Activated T-helper 1 cell treated with Interleukin-2 at 50 U/mL for 16 hours (primary cell): ENCODE measurements around the gene SEMA3D.

Experiments
- DNase-seq: peaks from one replicate; pipeline ENCODE4 v3.0.0-alpha.2; 2020; ENCODE audit warnings: low read depth

SEMA3D gene

GRCh38 chr7:85125651-85126131, 61.2 kb downstream of the SEMA3D start:
- DNase-seq, result no peak

GRCh38 chr7:85125176-85125575, 61.7 kb downstream of the SEMA3D start:
- DNase-seq, result no peak

- DNase-seq, result no peak
These were observed 66.9 kb downstream of the SEMA3D start for GRCh38 chr7:85119934-85120333.

DNA sequence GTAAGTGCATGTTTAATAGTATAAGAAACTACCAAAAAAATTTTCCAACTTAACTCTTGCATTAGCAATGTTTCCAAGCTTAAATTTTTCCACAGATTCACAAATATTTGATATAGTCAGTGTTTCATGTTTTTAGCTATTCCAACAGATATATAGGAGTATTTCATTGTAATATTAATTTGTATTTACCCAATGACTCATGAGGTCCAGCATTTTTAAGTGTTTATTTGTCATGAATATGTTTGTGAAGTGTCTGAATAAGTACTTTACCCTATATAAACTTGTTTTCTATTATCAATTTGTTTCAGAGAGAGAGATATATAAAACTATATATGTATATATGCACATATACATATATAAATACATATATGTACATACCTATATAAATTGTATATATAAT, 71.0 kb downstream of the SEMA3D start:
- no peak for DNase-seq

DNA sequence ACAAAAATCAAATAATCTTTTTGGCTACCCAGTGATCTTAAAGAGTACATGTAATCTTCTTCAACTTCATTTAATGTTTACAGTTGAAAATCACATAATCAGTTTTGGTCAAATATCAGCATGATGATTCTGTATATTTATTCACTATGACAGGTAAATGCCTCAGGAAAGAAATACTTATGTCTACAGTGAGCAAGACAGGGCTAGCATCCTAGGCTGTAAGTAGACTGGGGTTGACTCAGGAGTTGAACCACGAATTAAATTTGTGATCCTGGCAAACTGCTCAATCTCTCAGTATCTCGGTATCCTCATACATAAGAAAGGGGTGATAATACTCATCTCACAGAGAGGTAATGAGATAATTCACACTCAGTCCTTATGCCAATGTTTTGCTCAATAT, 71.8 kb downstream of the SEMA3D start:
- DNase-seq, result no peak

DNA sequence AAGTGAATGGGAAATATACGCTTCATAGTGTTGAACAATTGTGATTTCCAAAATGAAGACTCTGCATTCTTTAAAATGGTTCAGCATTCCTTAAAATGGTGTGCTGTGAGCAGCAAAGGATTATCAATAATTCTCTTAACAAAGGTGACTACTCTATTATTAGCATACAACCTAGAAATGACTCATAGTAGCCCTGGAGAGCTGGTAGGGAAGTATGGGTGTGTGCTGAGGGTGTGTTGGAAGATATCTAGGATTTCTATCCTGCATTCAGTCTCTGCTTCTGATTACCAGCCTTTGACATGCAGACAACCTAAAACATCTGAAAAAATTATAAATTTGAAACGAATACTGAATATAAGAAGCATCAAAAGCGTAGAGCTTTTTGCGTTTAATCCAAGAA, 72.5 kb downstream of the SEMA3D start:
- DNase-seq, result no peak

GRCh38 chr7:85111761-85112160, 75.1 kb downstream of the SEMA3D start:
- DNase-seq, result no peak

GRCh38 chr7:85106719-85107118, 80.1 kb downstream of the SEMA3D start:
- DNase-seq, result no peak

DNA sequence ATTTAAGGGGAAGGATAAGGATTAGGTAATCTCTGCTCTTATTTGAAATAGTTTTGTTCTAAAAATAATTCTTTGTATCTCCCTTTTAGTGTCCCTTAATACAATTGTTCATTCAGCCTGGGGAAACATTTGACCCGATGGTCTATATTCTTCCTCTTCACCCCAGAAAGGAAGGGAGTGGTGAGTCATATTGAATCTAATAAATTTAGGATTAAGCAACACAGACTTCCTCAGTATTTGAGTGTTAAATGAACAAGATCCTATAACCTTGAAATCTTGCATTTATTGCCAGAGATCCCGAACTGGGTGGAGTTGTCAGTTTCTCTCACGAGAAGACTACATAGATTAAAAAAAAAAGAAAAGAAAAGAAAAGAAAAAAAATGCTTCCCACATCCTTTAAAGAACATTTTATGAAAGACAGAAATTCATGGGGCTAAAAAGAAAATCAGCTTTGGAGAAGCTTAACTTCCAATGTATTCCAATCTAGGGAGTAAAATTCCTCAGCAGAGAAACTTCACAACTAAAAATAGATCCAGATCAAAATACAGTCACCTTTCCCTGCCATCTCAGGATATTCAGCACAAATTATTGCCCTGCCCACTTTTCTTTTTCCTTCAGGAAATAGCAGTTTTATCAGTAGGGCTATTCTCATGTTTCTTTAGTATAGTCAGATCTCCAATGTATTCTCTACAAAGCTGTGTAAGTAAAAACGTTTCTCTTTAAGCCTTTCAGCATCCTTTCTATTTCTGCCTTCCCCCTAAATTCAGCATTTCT, 82.2 kb downstream of the SEMA3D start:
- no peak for DNase-seq

DNA sequence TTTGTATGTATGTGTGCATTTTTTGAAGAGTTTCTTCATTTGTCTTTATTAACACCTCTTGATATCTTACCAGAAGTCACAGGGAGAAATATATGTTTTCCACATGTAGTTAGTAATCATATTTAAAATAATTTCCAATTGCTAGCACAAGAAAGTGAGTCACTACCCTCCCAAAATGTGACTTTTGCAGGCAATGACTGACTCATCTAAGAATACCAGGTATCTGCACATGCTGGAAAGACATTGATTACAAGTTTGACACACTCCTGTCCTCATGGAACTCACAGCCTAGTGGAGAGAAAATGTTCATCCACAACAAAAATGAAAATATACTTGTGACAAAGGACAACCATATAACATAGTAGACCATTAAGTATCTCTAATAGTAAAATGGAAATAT, 82.9 kb downstream of the SEMA3D start:
- no peak for DNase-seq

GRCh38 chr7:85103357-85103756, 83.5 kb downstream of the SEMA3D start:
- no peak for DNase-seq

DNA sequence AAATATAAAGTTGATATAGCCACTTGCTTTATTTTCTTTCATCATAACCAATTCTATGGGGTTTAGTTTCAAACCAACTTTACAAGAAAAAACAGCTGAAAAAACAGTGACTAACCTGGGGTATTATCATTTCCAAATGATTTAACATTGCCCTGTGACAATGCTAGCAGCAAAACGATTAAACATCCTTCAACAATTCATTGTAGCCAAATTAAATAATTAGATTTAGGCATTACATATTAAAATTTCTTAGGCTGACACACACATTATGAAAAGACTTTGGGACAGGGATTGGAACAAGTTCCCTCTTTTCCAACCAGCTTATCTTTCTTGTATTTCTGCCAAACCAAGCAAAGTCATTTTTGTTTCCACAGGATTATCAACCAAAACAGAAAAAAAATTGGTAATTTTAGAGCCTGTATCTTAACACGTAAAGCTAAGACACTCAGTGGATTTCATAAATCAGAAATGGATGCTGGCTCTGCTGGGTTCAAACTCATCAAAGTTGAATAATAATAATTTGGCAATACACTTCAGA, 84.0 kb downstream of the SEMA3D start:
- DNase-seq, result no peak

DNA sequence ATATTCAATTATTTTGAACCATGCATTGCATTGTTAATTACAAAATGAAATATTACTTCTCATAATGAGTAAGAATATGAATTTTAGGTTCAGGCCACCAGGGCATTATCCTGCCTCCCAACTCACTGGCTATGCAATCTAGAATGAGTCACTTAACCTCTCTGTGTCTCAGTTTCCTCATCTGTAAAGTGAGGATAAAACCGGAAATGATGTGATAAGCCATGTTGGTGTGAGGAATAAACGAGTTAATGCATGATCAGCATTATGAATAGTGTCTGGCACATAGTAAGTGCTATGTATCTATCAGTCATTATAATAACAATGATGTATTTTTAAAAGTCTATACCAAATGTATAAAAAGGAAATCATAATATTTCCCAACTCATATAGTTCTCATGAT, 85.5 kb downstream of the SEMA3D start:
- DNase-seq, result no peak

DNA sequence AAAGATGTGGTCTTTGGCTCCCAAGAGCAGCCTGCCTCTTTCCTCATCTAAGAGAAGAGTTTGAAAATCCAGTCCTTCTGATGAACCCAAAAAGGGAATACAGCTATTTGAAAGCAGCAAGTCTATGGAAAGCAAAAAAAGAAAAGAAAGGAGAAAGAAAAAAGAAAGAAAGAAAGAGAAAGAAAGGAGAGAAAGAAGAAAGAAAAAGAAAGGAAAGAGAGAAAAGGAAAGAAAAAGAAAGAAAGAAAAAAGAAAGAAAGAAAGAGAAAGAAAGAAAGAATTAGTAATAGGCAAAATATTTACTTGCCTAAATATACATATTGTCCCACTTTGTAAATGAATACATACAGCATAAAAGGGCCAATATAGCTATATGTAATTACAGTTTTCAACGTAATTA, 89.0 kb downstream of the SEMA3D start:
- DNase-seq, result no peak

- DNase-seq, result no peak
These were observed 91.0 kb downstream of the SEMA3D start for GRCh38 chr7:85095806-85096205.

DNA sequence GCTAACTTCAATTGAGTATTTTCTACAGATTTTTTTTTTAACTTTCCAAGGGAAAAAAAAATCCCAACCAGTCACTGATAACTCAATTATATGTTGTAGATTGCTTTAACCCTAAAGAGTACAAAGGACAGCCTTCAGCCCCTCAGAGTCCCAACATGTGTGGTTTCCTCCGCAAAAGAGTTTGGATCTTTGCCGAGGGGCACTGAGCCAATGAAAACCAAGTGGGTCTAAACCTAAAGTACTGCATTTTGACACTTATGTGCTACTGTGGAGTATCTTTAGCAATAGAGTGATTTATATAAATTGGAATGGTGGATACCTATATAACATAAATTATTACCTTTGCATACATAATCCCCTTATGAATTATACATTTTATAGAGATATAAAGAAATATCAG, 91.5 kb downstream of the SEMA3D start:
- DNase-seq, result no peak

DNA sequence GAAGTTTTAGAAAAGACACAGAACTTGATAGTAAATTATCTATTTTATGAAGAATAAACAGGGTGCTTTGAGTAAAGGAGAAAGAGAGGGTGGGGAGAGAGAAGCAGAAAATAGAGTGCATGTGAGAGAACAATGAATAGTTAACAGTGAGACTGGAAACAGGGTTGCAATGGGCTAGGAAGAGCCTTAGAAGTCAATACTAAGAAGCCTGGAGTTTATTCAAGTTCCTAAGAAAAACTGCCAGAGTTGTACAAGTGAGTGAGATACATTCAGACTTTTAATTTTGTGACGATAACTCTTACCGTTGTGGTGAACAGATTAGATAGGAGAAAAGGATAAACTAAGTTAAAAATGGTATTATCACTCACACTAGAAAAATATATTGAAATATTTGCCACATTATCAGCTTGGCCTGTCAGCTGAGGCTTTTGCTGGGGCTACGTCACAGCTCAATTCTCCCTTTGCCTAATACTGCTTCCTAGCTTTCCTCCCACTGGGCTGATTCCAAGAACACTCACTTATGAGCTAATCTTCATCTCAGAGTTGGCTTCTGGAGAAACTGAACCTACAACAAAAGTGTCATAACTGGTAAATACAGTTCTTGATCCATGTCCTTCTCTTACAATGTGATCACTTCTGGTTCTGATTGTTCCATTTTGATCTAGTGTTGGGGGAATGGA, 92.7 kb downstream of the SEMA3D start:
- no peak for DNase-seq

GRCh38 chr7:85091565-85091928, 95.3 kb downstream of the SEMA3D start:
- DNase-seq, result no peak

DNA sequence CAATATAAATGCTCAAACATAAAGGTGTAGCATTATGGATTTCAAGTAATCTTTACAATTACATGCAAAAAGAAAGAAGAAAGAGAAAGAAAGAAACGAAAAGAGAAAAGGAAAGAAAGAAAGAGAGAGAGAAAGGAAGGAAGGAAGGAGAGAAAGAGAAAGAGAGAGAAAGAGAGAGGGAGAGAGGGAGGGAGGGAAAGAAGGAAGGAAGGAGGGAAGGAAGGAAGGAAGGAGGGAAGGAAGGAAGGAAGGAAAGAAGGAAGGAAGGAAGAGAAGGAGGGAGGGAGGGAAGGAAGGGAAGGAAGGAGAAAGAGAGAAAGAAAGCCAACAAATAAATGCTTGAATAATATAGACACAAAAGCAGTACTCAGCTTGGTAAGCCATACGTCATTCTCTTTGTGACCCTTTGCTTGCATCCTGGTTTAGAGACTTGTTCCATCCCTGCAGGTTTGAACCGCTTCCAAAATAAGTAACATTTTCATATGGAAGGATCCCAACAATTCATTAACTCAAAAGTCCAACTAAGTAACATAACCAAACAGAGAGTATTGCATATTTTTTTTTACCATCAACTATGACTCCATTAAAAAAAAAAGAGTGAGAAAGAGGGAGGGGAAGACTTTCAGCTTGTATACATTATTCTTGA, 95.8 kb downstream of the SEMA3D start:
- no peak for DNase-seq

- no peak for DNase-seq
These were observed 96.7 kb downstream of the SEMA3D start for GRCh38 chr7:85090143-85090542.

- DNase-seq, result no peak
These were observed 105.0 kb downstream of the SEMA3D start for GRCh38 chr7:85081846-85082245.

DNA sequence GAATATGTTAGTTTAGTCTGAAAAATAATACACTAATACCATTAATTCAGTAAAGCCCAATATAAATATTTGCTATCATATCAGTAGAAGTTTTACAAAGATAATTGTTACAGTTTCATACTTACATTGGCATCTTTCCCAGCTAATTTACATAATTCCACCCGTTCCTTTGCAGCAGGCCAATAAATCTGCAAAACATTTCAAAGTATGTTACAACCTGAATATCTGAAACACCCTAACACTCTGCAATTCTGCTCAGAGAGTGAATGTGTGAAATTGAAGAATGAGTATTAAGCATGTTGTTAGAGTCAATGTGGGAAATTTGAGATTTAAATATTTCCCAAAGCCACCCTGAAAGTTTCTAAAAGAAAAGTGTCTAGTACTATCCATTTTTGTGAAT, 105.5 kb downstream of the SEMA3D start:
- no peak for DNase-seq

- no peak for DNase-seq
These were observed 107.4 kb downstream of the SEMA3D start for GRCh38 chr7:85079434-85079833.
